ENCODE measurements around the gene PABPN1L. TPM values are rescaled to one million over a fixed set of nuclear protein-coding genes. Genes with fewer than 3 reads are reported as not detected.

Gene PABPN1L
- total RNA-seq, 1 experiment from 2014 or later: 0.57 TPM

GRCh38 chr16:88816736-88817535 is 49.5 kb downstream of the PABPN1L start (continued):
- TF ChIP-seq JUND (IDR thresholded peaks at IDR 0.05): no peak
- TF ChIP-seq, protein P1, sequence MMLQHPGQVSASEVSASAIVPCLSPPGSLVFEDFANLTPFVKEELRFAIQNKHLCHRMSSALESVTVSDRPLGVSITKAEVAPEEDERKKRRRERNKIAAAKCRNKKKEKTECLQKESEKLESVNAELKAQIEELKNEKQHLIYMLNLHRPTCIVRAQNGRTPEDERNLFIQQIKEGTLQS (IDR thresholded peaks at IDR 0.05): no peak
- TF ChIP-seq CEBPB (IDR thresholded peaks at IDR 0.05; ENCODE audit: low read depth): no peak
- TF ChIP-seq EGR1 (IDR thresholded peaks at IDR 0.05; ENCODE audit: low read depth): no peak
- TF ChIP-seq EZH2 (IDR thresholded peaks at IDR 0.05): no peak
- no peak for TF ChIP-seq POLR2A (IDR thresholded peaks at IDR 0.05; ENCODE audit: borderline replicate concordance, extremely low read depth, insufficient read depth, insufficient read length)

- BruUV-seq (replicated peaks): no TSS peak
- intact Hi-C loops (cut with micrococcal nuclease): loop anchor here (1.0 to 10.0 kb wide), 4 partner anchors 41 to 749 kb away; partner anchors contain the start of genes RPL13 and TRAPPC2L
- Histone ChIP-seq H4K20me1 (ENCODE audit: insufficient read depth) (no peaks in the 10 kb centered on the region), H3K9me3 (ENCODE audit: control insufficient read depth in 1 of 2, insufficient read depth in 1 of 2, low read depth in 1 of 2, low read length in 2 of 2) (no peaks in the 10 kb centered on the region), H3K4me1 (ENCODE audit: control insufficient read depth in 1 of 2, insufficient read depth in 2 of 2, low read length in 2 of 2) (peaks cover 11 to 31% of the 10 kb centered on the region in 2 experiments), H3K79me2 (ENCODE audit: insufficient read depth, low read length) (peaks cover 2% of the 10 kb centered on the region; the same call in 1 of the 2 replicates), H2AFZ (ENCODE audit: low read depth, low read length, poor library complexity, severe bottlenecking) (no peak overlapping the region), H3K36me3 (ENCODE audit: control insufficient read depth in 1 of 2, insufficient read depth in 2 of 2, low read length in 2 of 2) (no peaks in the 10 kb centered on the region), H3K9me2 (ENCODE audit: insufficient read depth) (no peaks in the 10 kb centered on the region), H3K9ac (ENCODE audit: low read length) (no peak overlapping the region), H3K4me2 (ENCODE audit: low read length) (no peak overlapping the region), H3K4me3 (replicated peaks in 1 of 2; ENCODE audit: low read depth in 1 of 2, low read length in 2 of 2) (no peak overlapping the region), H3K27ac (ENCODE audit: low read depth, low read length) (no peak overlapping the region), H3K27me3 (ENCODE audit: insufficient read depth, low read length) (no peaks in the 10 kb centered on the region)
- DNase-seq (ENCODE audit: low read depth, low spot score): no peak
- ATAC-seq: peak; percentile 36
- TF ChIP-seq, protein P2, sequence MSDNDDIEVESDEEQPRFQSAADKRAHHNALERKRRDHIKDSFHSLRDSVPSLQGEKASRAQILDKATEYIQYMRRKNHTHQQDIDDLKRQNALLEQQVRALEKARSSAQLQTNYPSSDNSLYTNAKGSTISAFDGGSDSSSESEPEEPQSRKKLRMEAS (IDR thresholded peaks at IDR 0.05): no peak
- TF ChIP-seq, protein P3, sequence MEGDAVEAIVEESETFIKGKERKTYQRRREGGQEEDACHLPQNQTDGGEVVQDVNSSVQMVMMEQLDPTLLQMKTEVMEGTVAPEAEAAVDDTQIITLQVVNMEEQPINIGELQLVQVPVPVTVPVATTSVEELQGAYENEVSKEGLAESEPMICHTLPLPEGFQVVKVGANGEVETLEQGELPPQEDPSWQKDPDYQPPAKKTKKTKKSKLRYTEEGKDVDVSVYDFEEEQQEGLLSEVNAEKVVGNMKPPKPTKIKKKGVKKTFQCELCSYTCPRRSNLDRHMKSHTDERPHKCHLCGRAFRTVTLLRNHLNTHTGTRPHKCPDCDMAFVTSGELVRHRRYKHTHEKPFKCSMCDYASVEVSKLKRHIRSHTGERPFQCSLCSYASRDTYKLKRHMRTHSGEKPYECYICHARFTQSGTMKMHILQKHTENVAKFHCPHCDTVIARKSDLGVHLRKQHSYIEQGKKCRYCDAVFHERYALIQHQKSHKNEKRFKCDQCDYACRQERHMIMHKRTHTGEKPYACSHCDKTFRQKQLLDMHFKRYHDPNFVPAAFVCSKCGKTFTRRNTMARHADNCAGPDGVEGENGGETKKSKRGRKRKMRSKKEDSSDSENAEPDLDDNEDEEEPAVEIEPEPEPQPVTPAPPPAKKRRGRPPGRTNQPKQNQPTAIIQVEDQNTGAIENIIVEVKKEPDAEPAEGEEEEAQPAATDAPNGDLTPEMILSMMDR (IDR thresholded peaks at IDR 0.05 in 2 of 3, conservative IDR thresholded peaks at IDR 0.05 in 1 of 3; ENCODE audit: borderline replicate concordance in 1 of 3, insufficient read depth in 1 of 3, low read depth in 2 of 3, low read length in 2 of 3): peak in 2 of 3 experiments; percentile 99; a peak in 4 of 6 replicates
- POLR2A ChIA-PET: no interaction called here
- CTCF ChIA-PET: interaction anchor here (0.7 to 1.6 kb wide), 6 partner anchors 13 to 400 kb away, joined by 3 to 11 read pairs (median 3); no protein-coding TSS in a partner anchor
- RAD21 ChIA-PET (ENCODE audit: low non-redundant PET in 1 of 2, low total read pairs in 2 of 2, uncharacterized antibody in 2 of 2, unreplicated experiment in 2 of 2): interaction anchor here in 1 of 2 experiments (1.2 kb wide), 1 partner anchor 351 kb away, joined by 3 read pairs; no protein-coding TSS in a partner anchor
These were observed 50.4 kb downstream of the PABPN1L start for GRCh38 chr16:88815901-88816589.

Data from HCT116 (cell line).